Measurements from ENCODE around the gene NTN5.
"Not testable (repeated sequence)": the region's sequence is repeated elsewhere in the genome, so short reads cannot be mapped to it uniquely, and the experiment has no call there.

NTN5 gene

GRCh38 chr19:48658483-48658882 is 14.3 kb downstream of the NTN5 start:
- TF ChIP-seq Cebpa-rat (IDR thresholded peaks at IDR 0.05): no peak
- H3K9me3 ChIP-seq (replicated peaks in 1 of 11): no peaks in the 10 kb centered on the region; a peak in 1 of 22 replicates
- H3K4me1 ChIP-seq: peaks cover 26 to 69% (median 47%) of the 10 kb centered on the region in 10 experiments
- no peak overlapping the region for H3K9ac ChIP-seq
- no peak overlapping the region for H3K27ac ChIP-seq
- H3K4me2 ChIP-seq: no peak overlapping the region
- no peak overlapping the region for H3K4me3 ChIP-seq
- no peaks in the 10 kb centered on the region for H4K20me1 ChIP-seq
- no peaks in the 10 kb centered on the region for H3K27me3 ChIP-seq
- no peaks in the 10 kb centered on the region for H3K36me3 ChIP-seq

- not testable (repeated sequence) for H4K20me1 ChIP-seq; H3K27me3 ChIP-seq; H3K9ac ChIP-seq; H3K36me3 ChIP-seq; H3K9me3 ChIP-seq (replicated peaks in 1 of 11); H3K27ac ChIP-seq; H3K4me3 ChIP-seq
- H3K4me1 ChIP-seq: peaks cover 32 to 70% (median 54%) of the 10 kb centered on the region in 10 experiments
- H3K4me2 ChIP-seq: peak overlapping the region in 1 of 11 experiments; percentile 26; a peak in 1 of 22 replicates
Measured at GRCh38 chr19:48657828-48658227, 15.0 kb downstream of the NTN5 start.

- no peaks in the 10 kb centered on the region for H3K27me3 ChIP-seq
- H3K4me1 ChIP-seq: peaks cover 39 to 70% (median 57%) of the 10 kb centered on the region in 10 experiments
- H3K9ac ChIP-seq: no peak overlapping the region
- no peaks in the 10 kb centered on the region; a peak in 1 of 22 replicates for H3K9me3 ChIP-seq (replicated peaks in 1 of 11)
- H4K20me1 ChIP-seq: no peaks in the 10 kb centered on the region
- TF ChIP-seq Cebpa-rat (IDR thresholded peaks at IDR 0.05): no peak
- H3K36me3 ChIP-seq: no peaks in the 10 kb centered on the region
- H3K4me3 ChIP-seq: no peak overlapping the region
- H3K27ac ChIP-seq: peak overlapping the region in 2 of 11 experiments; percentile 3 to 34; a peak in 2 of 22 replicates
- peak overlapping the region in 2 of 11 experiments; percentile 4 to 26; a peak in 2 of 22 replicates for H3K4me2 ChIP-seq
Measured at GRCh38 chr19:48656840-48657474, 15.9 kb downstream of the NTN5 start.

- H3K4me1 ChIP-seq: peaks cover 47 to 73% (median 61%) of the 10 kb centered on the region in 10 experiments
- no peak overlapping the region for H3K4me3 ChIP-seq
- H3K9me3 ChIP-seq (replicated peaks in 1 of 11): no peaks in the 10 kb centered on the region
- TF ChIP-seq Cebpa-rat (IDR thresholded peaks at IDR 0.05): no peak
- H3K9ac ChIP-seq: peak overlapping the region in 10 of 11 experiments; percentile 1 to 68 (median 50); a peak in 17 of 22 replicates
- H3K36me3 ChIP-seq: no peaks in the 10 kb centered on the region
- H3K27me3 ChIP-seq: no peaks in the 10 kb centered on the region
- H3K4me2 ChIP-seq: peak overlapping the region; percentile 23 to 78 (median 64); a peak in 21 of 22 replicates
- H4K20me1 ChIP-seq: no peaks in the 10 kb centered on the region
- peak overlapping the region in 9 of 11 experiments; percentile 15 to 100 (median 94); a peak in 20 of 22 replicates for H3K27ac ChIP-seq
Measured at GRCh38 chr19:48654299-48655059, 18.3 kb downstream of the NTN5 start.

GRCh38 chr19:48651683-48652048 is 21.2 kb downstream of the NTN5 start:
- peak overlapping the region in 10 of 11 experiments; percentile 27 to 83 (median 63); a peak in 18 of 22 replicates for H3K4me2 ChIP-seq
- peak overlapping the region in 8 of 11 experiments; percentile 17 to 58 (median 50); a peak in 11 of 22 replicates for H3K9ac ChIP-seq
- H3K4me3 ChIP-seq: no peak overlapping the region
- H3K27ac ChIP-seq: peak overlapping the region in 10 of 11 experiments; percentile 12 to 100 (median 96); a peak in 19 of 22 replicates
- TF ChIP-seq Cebpa-rat (IDR thresholded peaks at IDR 0.05): no peak
- no peaks in the 10 kb centered on the region for H3K9me3 ChIP-seq (replicated peaks in 1 of 11)
- peaks cover 67 to 85% (median 81%) of the 10 kb centered on the region in 10 experiments for H3K4me1 ChIP-seq
- H4K20me1 ChIP-seq: no peaks in the 10 kb centered on the region
- H3K36me3 ChIP-seq: no peaks in the 10 kb centered on the region
- no peaks in the 10 kb centered on the region for H3K27me3 ChIP-seq

GRCh38 chr19:48650974-48651682 is 21.7 kb downstream of the NTN5 start:
- no peaks in the 10 kb centered on the region for H3K9me3 ChIP-seq (replicated peaks in 1 of 11)
- no peaks in the 10 kb centered on the region for H3K27me3 ChIP-seq
- peaks cover 67 to 87% (median 80%) of the 10 kb centered on the region in 10 experiments for H3K4me1 ChIP-seq
- TF ChIP-seq Cebpa-rat (IDR thresholded peaks at IDR 0.05): no peak
- no peak overlapping the region for H3K4me3 ChIP-seq
- peak overlapping the region in 6 of 11 experiments; percentile 18 to 92 (median 86); a peak in 9 of 22 replicates for H3K9ac ChIP-seq
- peak overlapping the region in 10 of 11 experiments; percentile 0 to 100 (median 96); a peak in 19 of 22 replicates for H3K27ac ChIP-seq
- peak overlapping the region in 9 of 11 experiments; percentile 62 to 88 (median 77); a peak in 15 of 22 replicates for H3K4me2 ChIP-seq
- no peaks in the 10 kb centered on the region for H3K36me3 ChIP-seq
- H4K20me1 ChIP-seq: no peaks in the 10 kb centered on the region

GRCh38 chr19:48648134-48648533 is 24.7 kb downstream of the NTN5 start:
- Histone ChIP-seq H3K36me3 (no peaks in the 10 kb centered on the region), H3K9ac (peak overlapping the region; percentile 81 to 92 (median 84); a peak in 21 of 22 replicates), H3K4me2 (peak overlapping the region; percentile 62 to 88 (median 77)), H3K4me1 (peaks cover 64 to 86% (median 83%) of the 10 kb centered on the region in 10 experiments), H3K9me3 (replicated peaks in 1 of 11) (no peaks in the 10 kb centered on the region), H3K27ac (peak overlapping the region; percentile 94 to 100 (median 97)), H4K20me1 (no peaks in the 10 kb centered on the region), H3K4me3 (peak overlapping the region in 3 of 10 experiments; percentile 21 to 27 (median 23); a peak in 4 of 20 replicates), H3K27me3 (no peaks in the 10 kb centered on the region)
- TF ChIP-seq Cebpa-rat (IDR thresholded peaks at IDR 0.05): no peak

GRCh38 chr19:48646722-48647216 is 26.0 kb downstream of the NTN5 start:
- no peak for TF ChIP-seq Cebpa-rat (IDR thresholded peaks at IDR 0.05)
- H3K9me3 ChIP-seq (replicated peaks in 1 of 11): no peaks in the 10 kb centered on the region

More at GRCh38 chr19:48646722-48647216, 26.0 kb downstream of the NTN5 start:
- Histone ChIP-seq H3K4me2 (peak overlapping the region; percentile 72 to 100 (median 98)), H3K36me3 (no peaks in the 10 kb centered on the region), H3K27me3 (no peaks in the 10 kb centered on the region), H3K9ac (peak overlapping the region; percentile 82 to 92 (median 87); a peak in 21 of 22 replicates), H3K4me3 (peak overlapping the region in 9 of 10 experiments; percentile 60 to 71 (median 64); a peak in 13 of 20 replicates), H3K27ac (peak overlapping the region; percentile 82 to 100 (median 97); a peak in 21 of 22 replicates), H4K20me1 (no peaks in the 10 kb centered on the region), H3K4me1 (peaks cover 53 to 80% (median 75%) of the 10 kb centered on the region in 10 experiments)
